HG02884 (cell line): ENCODE results near the gene MBD3L5.
"Not testable (repeated sequence)": the region's sequence is repeated elsewhere in the genome, so short reads cannot be mapped to it uniquely, and the experiment has no call there.

ENCODE experiments used
- ATAC-seq: cut with Tn5 transposase; IDR thresholded peaks from one replicate; pipeline ENCODE4 v1.9.1; 2021; ENCODE audit warnings: mild to moderate bottlenecking, moderate library complexity; ENCODE audit not compliant: unreplicated experiment

MBD3L5 gene

DNA sequence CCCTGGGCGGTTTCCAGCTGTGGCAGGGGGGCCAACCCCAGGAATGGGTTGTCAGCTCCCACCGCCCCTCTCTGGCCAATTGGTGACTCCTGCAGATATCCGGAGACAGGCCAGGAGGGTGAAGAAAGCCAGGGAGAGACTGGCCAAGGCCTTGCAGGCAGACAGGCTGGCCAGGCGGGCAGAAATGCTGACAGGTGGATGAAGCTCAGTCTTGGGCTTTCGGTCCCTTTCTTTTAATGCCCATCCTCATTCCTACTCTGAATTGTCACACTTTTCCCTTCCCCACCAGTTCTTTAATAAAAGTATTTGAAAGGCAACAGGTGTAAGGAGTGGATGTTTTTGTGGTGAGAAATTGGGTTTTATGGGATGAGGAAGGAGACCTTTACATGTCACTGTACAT is 21.0 kb downstream of the MBD3L5 start:
- ATAC-seq: not testable (repeated sequence)

DNA sequence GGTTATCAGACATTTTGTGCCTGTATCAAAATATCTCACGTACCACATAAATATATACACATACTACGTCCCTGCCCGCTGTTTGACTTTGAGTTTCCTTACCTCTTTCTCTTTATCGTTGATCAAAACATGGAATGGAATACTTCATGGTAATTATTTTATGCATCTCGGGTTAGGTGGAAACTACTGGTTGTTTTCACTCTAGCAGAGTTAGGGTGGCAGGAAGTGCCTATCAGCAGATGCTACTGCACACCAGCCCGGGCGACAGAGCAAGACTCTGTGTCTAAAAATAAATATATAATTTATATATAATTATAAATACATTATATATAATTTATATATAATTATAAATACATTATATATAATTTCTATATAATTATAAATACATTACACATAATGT is 22.5 kb downstream of the MBD3L5 start:
- not testable (repeated sequence) for ATAC-seq

DNA sequence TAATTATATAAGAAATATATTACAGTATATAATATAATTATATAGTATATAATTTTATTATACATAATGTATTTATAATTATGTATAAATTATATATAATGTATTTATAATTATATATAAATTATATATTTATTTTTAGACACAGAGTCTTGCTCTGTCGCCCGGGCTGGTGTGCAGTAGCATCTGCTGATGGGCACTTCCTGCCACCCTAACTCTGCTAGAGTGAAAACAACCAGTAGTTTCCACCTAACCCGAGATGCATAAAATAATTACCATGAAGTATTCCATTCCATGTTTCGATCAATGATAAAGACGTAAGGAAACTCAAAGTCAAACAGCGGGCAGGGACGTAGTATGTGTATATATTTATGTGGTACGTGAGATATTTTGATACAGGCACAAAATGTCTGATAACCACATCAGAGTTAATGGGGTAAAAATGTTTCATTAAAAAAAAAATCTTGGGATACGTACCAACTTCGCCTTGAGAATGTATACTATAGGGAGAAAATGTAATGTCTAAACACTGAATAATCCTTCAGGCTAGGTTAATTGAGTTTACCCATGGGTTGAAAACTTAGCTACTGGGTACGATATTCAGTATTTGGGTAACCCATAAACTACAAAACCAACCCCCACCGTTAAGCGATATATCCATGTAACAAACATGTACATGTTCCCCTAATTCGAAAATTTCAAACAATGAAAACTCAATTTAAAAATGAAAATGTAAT is 24.4 kb downstream of the MBD3L5 start:
- not testable (repeated sequence) for ATAC-seq

DNA sequence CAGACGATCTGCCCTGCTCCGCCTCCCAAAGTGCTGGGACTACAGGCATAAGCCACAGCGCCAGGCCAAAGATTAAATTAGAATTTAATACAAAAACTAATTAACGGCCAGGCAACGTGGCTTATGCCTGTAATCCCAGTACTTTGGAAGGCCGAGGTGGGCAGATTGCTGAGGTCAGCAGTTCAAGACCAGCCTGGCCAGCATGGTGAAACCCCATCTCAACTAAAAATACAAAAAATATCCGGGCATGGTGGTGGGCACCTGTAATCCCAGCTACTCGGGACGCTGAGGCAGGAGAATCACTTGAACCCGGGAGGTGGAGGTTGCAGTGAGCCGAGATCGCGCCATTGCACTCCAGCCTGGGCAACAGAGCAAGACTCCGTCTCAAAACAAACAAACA is 25.3 kb downstream of the MBD3L5 start:
- ATAC-seq: not testable (repeated sequence)

DNA sequence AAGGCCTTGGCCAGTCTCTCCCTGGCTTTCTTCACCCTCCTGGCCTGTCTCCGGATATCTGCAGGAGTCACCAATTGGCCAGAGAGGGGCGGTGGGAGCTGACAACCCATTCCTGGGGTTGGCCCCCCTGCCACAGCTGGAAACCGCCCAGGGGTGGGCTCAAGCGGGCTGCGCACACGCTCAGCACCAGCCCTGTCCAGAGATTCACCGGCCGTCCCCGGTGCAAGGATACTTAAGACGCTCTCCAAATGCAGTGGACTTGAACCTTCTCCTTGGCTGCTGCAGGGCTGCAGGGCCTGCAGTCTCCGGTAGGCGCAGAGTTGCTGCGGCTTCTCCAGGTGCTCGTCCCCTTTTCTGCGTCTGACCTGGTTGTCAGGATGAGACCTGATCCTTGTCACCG is 26.0 kb downstream of the MBD3L5 start:
- not testable (repeated sequence) for ATAC-seq

DNA sequence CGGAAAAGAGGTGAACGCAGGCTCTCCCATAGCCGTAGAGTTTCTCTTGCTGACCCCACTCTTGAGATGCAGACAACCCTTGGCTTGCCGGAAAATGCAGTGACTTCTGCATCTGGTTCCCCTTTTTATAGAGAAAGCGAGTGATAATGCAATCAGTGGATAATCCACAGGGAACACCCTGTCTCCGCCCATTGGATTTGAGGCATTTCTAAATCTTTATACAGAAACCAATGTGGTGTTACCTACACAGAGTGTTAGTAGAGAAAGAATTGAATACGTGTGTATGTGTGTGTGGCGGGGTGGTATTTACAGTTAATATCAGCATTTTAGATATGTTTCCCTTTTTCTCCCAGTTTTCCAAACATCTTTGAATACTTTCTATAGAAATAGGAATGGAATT is 28.2 kb downstream of the MBD3L5 start, which contains the start of gene MBD3L3:
TSS of gene MBD3L3 (minus strand) at position 101 of the 400 bp plus-strand sequence. CDS start at position 30, 71 bp downstream.
- not testable (repeated sequence) for ATAC-seq

DNA sequence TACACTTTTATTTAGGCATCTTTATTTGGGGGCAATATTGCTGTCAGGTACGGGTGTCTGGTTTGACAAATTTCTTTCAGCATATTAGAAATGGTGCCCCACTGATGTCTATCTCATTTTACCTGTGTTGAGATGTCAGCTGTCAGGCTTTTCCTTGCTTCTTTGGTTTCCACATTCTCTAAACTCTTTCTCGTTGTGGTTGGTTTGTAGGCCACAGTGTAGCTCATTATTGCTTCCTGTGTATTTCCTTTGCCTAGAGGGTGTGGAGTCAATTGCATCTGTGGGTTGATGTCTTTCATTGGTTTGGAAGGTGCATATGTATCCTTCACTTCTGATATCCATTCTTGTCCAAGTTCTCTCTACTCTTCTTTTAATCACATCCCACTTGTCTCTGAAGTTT is 29.6 kb downstream of the MBD3L5 start:
- ATAC-seq: not testable (repeated sequence)

DNA sequence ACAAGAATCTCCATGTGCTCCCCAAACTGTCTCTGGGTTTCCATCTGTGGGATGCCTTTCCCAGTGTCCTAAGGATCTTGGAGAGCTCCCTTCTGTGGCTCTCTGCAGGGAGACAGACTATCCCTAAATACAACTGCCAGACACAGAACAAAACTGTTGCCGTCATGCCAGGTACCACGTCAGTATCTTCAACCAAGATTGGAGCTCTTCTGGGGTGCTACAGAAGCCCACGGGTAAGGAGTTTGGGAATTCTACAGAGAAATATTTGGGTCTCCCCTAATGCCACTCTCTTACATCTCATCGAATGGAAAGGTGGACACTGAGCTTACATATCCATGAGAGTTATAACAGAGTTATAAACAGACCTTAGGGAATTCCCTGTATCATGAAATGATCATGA is 33.0 kb downstream of the MBD3L5 start:
- ATAC-seq: no peak

DNA sequence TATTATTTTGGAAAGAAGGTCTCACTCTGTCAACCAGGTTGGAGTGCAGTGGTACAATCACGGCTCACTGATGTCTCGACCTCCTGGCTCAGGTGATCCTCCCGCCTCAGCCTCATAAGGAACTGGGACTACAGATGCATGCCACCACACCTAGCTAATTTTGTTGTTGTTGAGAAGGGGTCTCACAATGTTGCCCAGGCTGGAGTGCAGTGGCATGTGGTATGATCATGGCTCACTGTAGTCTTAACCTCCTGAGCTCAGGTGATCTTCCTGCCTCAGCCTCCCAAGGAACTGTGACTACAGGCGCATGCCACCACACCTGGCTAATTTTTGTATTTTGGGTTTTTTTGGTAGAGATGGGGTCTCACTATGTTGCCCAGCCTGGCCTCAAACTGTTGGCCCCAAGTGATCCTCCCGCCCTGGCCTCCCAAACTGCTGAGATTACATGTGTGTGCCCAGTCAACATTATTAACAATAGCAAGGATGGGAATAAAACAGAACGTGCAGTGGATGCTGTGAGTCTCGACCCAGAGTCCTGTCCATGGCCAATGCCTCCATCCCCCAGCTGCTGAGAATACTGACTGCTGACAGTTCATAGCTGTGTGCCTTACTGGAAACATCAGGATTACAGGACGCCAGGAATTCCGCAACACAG is 33.5 kb downstream of the MBD3L5 start:
- ATAC-seq: no peak

DNA sequence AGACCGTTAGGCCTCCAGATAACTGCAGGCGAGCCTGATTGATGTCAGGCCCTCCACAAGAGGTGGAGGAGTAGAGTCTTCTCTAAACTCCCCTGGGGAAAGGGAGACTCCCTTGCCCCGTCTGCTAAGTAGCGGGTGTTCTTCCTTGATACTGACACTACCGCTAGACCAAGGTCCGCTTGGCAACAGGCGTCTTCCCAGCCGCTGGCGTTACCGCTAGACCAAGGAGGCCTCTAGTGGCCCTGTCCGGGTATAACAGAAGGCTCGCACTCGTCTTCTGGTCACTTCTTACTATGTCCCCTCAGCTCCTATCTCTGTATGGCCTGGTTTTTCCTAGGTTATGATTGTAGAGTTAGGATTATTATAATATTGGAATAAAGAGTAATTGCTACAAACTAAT is 36.7 kb downstream of the MBD3L5 start:
- ATAC-seq: not testable (repeated sequence)

DNA sequence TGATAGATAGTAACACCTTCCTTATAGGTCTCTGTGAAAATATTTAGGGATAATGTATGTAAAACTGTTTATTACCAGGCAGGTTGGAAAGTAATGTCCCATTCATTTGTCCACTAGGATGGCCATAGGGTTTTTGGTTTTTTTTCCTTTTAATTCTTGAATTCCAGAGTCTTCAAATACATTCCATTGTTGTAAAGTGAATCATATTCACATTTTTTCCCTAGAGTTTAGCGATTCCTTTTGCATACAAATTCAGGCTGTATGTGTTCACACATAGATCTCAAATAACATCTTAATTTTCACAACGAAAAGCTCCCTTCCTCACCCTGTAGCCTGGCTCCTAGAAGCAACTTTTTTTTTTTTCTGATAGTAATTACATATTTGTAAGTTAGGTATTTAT is 37.3 kb downstream of the MBD3L5 start:
- no peak for ATAC-seq

DNA sequence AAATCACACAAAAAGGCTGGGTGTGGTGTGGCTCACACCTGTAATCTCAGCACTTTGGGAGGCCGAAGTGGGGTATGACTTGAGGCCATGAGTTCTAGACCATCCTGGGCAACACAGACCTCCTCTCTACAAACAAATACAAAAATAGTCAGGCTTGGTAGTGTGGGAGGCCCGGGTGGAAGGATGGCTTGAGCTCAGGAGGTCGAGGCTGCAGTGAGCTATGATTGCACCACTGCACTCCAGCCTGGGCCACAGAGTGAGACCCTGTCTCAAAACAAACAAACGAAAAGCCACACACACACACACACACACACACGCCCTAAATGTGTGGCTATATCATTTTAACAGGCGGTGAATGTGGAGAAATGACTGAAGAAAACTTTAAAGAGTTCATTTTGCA is 38.2 kb downstream of the MBD3L5 start:
- ATAC-seq: no peak

DNA sequence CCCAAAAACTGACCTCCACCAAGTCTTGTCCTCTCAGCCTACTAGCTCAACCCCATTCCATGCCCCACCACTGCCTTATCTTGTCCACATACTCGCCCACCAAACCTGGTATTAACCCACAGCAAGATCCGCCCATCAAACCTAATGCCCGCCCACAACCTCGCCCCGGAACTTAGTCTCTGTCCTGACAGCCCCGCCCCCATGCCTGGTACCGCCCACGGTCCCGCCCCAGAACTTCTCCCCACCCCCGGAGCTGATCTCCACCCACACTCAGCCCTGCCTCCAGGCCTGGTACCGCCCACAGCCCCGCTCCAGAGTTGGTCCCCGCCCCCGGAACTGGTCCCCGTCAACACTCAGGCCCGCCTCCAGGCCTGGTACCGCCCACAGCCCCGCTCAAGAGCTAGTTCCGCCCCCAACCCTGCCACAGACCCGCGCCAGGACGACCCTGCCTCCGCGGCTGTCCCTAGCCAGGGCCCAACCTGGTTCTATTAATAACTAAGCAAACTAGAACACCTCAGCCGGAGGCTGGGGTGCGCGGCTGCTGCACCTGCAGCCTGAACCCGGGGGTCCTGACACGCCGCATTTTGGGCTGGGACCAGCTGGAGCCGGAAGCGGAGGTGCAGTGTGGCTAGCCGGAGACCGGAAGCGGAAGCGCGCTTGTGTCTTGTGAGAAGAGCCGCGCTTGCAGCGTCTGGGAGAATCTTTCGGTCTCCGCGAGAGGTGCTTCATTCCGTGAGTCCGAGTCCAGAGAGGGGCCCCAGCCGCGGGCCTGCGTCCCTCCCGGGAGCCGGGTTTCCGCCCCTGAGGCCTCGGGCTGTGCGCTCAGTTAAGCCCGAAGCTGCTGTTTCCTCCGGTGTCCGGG is 38.9 kb downstream of the MBD3L5 start, which contains the start of gene ZNF557:
TSS of gene ZNF557 (plus strand) at position 662 of the 862 bp plus-strand sequence. CDS start 5,372 bp downstream, outside the sequence.
- peak; percentile 84 for ATAC-seq

DNA sequence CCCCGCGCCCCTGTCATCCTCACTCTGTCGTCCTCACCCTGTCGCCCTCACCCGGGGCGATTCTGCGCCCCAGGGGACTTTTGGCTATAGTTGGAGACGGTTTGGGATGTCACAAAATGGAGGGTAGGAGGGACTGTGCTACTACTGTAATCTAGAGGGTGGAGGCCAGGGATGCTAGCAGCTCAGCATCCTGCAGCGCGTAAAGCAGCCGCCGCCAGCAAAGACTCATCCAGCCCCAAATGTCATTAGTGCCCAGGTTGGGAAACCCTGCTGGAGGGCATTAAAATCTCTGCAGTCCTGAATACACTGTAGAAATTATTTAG is 39.5 kb downstream of the MBD3L5 start:
- no peak for ATAC-seq

DNA sequence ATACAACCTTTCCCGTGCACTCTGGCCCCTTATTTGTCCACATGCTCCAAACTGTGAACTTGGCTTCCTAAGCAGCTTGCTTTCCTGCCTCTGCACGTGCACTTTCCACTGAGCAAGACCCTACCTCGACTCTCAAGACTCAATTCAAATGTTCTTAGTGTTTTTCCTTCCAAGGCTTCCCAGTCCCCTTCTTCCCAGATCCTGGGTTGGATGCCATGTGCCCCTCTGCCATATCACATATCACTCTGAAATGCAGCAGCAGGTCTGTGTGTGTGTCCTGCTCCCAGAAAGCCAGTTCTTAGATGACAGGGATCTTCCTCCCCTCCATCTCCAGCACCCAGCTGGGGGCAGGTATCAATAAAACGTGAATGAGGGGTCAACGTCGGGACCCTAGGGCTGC is 42.2 kb downstream of the MBD3L5 start:
- ATAC-seq: no peak

DNA sequence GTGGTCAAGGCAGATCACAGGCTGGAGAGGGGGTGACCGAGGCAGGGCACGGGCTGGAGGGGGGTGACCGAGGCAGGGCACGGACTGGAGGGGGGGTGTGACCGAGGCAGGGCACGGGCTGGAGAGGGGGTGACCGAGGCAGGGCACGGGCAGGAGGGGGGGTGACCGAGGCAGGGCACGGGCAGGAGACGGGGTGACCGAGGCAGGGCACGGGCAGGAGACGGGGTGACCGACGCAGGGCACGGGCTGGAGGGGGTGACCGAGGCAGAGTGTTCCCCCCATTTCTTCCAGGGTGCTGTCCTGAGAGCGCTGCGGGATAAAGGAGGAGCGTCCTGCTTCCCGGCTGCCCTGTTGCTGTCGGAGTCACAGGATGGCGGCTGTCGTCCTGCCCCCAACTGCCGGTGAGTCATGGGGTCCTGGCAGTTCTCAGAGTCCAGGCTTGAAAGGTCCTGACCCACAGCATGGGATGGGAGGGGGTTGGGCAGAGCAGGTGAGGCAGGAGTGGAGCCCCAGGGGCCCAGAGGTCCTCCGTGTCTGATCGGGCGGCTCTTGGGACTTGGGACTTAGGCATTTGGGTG is 44.4 kb downstream of the MBD3L5 start:
- ATAC-seq: no peak

DNA sequence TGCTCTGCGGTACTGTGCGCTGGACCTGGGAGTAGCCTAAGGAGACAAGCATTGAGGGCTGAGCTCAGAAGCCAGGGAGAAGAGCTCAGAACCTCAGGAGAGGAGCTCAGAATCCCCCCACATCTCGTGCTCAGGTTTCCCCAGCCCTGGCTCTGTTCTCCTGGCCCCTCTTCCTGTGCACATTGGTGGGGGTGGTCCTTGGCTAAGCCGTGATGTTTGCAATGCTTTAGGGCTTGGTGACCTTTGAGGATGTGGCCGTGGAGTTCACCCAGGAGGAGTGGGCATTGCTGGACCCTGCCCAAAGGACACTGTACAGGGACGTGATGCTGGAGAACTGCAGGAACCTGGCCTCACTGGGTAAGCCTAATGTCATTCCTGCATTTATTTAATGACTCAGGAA is 45.8 kb downstream of the MBD3L5 start:
- ATAC-seq: no peak

DNA sequence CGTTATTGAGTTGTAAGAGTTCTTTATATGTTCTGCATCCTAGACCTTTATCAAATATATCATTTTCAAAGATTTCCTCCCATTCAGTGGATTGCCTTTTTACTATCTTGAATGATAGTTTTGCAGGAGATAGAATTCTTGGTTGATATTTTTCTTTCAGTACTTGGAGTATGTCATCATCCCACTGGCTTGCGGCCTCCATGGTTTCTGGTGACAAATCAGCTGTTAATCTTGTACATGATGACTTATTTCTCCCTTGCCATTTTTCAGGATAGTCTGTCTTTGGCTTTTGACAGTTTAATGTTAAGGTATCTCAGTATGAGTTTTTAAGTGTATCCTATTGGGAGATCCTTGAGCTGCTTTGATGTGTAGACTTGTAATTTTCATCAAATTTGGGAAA is 47.6 kb downstream of the MBD3L5 start:
- ATAC-seq: no peak
